Pulmonary artery endothelial cell (primary cell): ENCODE results near the gene CCDC51. TPM values are rescaled to one million over a fixed set of nuclear protein-coding genes. Genes with fewer than 3 reads are reported as not detected.

Experiments used
- total RNA-seq: library from RNA; depleted of rRNA; stranded (reverse); fragments of >200 nt; gene quantifications from 2 replicates; pipeline ENCODE4 v1.2.3, GENCODE V29; 2014

The CCDC51 gene
- total RNA-seq, 1 donor from 2014 or later = 20.7 TPM

Other genes with a start within 250 kb of the CCDC51 start
- gene CAMP, start 216.6 kb downstream of the CCDC51 start, total RNA-seq = not detected in 2 replicates
- 5.9 and 8.7 TPM in 2 replicates for gene ZNF589, start 199.0 kb downstream of the CCDC51 start, total RNA-seq
- gene NME6, start 138.8 kb downstream of the CCDC51 start, total RNA-seq = 18.7 and 28.0 TPM in 2 replicates
- gene SPINK8, start 106.5 kb downstream of the CCDC51 start, total RNA-seq = not detected in 2 replicates
- 0.13 TPM in 1 of 2 replicates, not detected in the other for gene FBXW12, start 67.9 kb downstream of the CCDC51 start, total RNA-seq
- gene PLXNB1, start 10.0 kb downstream of the CCDC51 start, total RNA-seq = 9.3 and 16.2 TPM in 2 replicates
- gene TMA7, start 138 bp upstream of the CCDC51 start, total RNA-seq = 233 and 270 TPM in 2 replicates
- gene ATRIP, start 6.6 kb upstream of the CCDC51 start, total RNA-seq = 9.2 and 11.3 TPM in 2 replicates
- 132 and 156 TPM in 2 replicates for gene SHISA5, start 64.1 kb upstream of the CCDC51 start, total RNA-seq
- gene PFKFB4, start 116.7 kb upstream of the CCDC51 start, total RNA-seq = 3.1 TPM in 2 replicates
- gene UCN2, start 123.7 kb upstream of the CCDC51 start, total RNA-seq = 0.07 TPM in 1 of 2 replicates, not detected in the other
- 0.13 and 0.25 TPM in 2 replicates for gene COL7A1, start 155.2 kb upstream of the CCDC51 start, total RNA-seq
- gene UQCRC1, start 169.5 kb upstream of the CCDC51 start, total RNA-seq = 339 and 359 TPM in 2 replicates
- not detected in 2 replicates for gene TMEM89, start 181.7 kb upstream of the CCDC51 start, total RNA-seq
- gene SLC26A6, start 195.3 kb upstream of the CCDC51 start, total RNA-seq = 10.6 and 17.3 TPM in 2 replicates
- gene CELSR3, start 222.8 kb upstream of the CCDC51 start, total RNA-seq = 0.18 and 0.20 TPM in 2 replicates
- gene NCKIPSD, start 245.8 kb upstream of the CCDC51 start, total RNA-seq = 6.8 and 6.9 TPM in 2 replicates